ENCODE measurements around the gene GALR2.

DNA sequence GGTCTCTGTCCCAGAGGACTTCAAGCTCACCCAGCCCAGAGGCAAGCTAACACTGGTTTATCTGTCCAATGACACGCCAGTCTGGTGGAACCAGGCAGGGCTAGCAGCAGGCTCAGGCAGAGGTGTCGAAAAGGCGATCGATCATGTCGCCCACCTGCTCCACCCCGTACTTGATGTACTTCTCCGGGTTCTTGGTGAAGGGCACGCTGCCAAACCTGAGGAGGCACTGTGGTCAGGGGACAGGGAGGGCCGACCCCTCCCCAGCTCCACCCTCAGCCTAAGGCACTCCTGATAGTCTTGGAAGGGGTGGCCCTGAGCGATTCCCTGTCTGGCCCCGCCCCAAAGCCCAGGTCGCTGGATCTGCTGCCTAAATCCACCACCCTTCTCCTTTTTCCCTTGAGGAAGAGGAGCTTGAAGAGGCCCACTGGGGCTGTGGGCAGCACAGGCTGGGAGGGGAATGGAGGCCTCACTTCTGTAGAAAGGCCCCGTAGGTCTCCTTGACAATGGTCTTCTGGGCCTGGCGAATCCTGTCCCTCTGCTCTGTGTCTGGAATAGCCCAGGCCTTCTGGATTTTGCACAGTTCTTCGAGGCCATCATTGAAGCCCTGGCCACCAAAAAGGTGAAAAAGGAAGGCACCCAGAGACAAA is 9.1 kb downstream of the GALR2 start:
- TF ChIP-seq, protein P1, sequence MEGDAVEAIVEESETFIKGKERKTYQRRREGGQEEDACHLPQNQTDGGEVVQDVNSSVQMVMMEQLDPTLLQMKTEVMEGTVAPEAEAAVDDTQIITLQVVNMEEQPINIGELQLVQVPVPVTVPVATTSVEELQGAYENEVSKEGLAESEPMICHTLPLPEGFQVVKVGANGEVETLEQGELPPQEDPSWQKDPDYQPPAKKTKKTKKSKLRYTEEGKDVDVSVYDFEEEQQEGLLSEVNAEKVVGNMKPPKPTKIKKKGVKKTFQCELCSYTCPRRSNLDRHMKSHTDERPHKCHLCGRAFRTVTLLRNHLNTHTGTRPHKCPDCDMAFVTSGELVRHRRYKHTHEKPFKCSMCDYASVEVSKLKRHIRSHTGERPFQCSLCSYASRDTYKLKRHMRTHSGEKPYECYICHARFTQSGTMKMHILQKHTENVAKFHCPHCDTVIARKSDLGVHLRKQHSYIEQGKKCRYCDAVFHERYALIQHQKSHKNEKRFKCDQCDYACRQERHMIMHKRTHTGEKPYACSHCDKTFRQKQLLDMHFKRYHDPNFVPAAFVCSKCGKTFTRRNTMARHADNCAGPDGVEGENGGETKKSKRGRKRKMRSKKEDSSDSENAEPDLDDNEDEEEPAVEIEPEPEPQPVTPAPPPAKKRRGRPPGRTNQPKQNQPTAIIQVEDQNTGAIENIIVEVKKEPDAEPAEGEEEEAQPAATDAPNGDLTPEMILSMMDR (conservative IDR thresholded peaks at IDR 0.05) = no peak
- TF ChIP-seq ZFX (IDR thresholded peaks at IDR 0.05) = no peak
